ENCODE data around the gene PPP1R12C. TPM values are rescaled to one million over a fixed set of nuclear protein-coding genes. Genes with fewer than 3 reads are reported as not detected.
A peak's percentile ranks its signal among the peaks of the same experiment; 100 is the strongest.

Gene PPP1R12C
- 10 to 100 TPM; 35.6 to 48.1 (median 41.7) TPM for total RNA-seq
- long read RNA-seq, partial matches to known transcripts, result 0 of 1 reads
- long read RNA-seq, other reads (novel, unspliced or antisense), result 1 of 1 reads

- intact Hi-C loops (cut with DNase I), result no loop called here
- H3K36me3 ChIP-seq, result peaks cover 0 to 2% (median 0%) of the 10 kb centered on the region in 4 donors
- ATAC-seq (peak in 1 of 4 donors; percentile 3), DNase-seq (peak in 1 of 3 donors; percentile 52)
- H3K4me1 ChIP-seq, result peaks cover 0 to 18% (median 7%) of the 10 kb centered on the region in 4 donors
- no peaks in the 10 kb centered on the region for H3K27me3 ChIP-seq
- TF ChIP-seq POLR2A (IDR thresholded peaks at IDR 0.05), result peak; percentile 1
- TF ChIP-seq CTCF (IDR thresholded peaks at IDR 0.05), result no peak
- WGBS (ENCODE audit: insufficient coverage, low coverage, low lambda C conversion rate, missing lambda C conversion rate), result 0% methylated on average over 8 of the region's 97 CpGs
- peak within 1 kb of the TSS; percentile 81 to 83 (median 83) for H3K4me3 ChIP-seq
- H3K9me3 ChIP-seq, result no peaks in the 10 kb centered on the region
- H3K27ac ChIP-seq, result peak within 1 kb of the TSS; percentile 53 to 70 (median 66)
Observed at GRCh38 chr19:55116859-55117662, at the start of gene PPP1R12C. Gene PPP1R12C (minus strand): TSS chr19:55117637. CDS start chr19:55117543, 94 bp downstream.

DNA sequence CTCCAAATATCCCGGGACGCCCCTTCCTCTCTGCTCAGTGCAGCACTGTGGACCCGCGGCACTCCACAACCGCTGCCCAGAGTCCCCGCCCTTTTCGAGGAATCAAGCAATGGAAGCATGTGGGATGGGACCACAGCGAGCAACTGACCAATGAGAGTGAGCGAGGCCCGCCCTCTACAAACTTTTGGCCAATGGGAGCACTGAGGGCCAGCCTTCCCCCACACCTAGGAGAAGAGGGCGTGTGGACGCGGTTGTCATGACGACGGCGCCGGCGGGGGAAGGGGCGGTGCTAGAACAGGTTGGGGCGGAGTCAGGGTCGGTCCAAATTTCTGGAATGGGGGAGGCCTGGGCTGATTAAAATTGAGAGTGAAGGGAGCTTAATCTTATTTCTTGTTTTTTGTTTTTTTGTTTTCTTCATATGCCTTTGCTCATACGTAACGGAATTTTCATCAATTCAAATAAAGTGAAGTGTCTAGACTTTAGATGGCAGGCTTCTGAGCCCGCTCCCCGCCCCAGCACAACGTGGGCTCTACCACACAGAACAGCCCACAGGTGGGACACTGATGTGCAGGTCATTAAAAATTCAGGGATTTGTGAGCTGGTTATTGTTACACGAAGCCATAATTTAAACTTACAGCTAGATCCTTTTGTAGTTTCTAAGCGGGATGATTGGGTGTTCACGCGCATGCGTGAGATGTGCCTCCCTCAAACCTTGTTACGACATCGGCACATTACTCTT, 49.3 kb upstream of the PPP1R12C start, which contains the start of gene DNAAF3:
Gene DNAAF3 (minus strand): TSS at position 84 of the 739 bp plus-strand sequence. CDS start 200 bp downstream, outside the sequence.
- H3K4me1 ChIP-seq, result peaks cover 0 to 5% (median 0%) of the 10 kb centered on the region in 4 donors
- ATAC-seq, result peak; percentile 97 to 99 (median 98)
- H3K27ac ChIP-seq, result no peak within 1 kb of the TSS
- no peaks in the 10 kb centered on the region for H3K36me3 ChIP-seq
- TF ChIP-seq POLR2A (IDR thresholded peaks at IDR 0.05) (no peak), CTCF (IDR thresholded peaks at IDR 0.05) (no peak)
- under 1% methylated on average over 32 of the region's 33 CpGs for whole genome bisulfite sequencing (ENCODE audit: insufficient coverage, low coverage, low lambda C conversion rate, missing lambda C conversion rate)
- H3K27me3 ChIP-seq, result peaks cover 0 to 8% of the 10 kb centered on the region in 2 donors
- H3K4me3 ChIP-seq, result peak within 1 kb of the TSS; percentile 36 to 54 (median 47)
- peak; percentile 92 to 97 (median 96) for DNase-seq
- H3K9me3 ChIP-seq, result no peaks in the 10 kb centered on the region
- intact Hi-C loops (cut with DNase I), result no loop called here

GRCh38 chr19:55165952-55166529, 48.6 kb upstream of the PPP1R12C start:
- WGBS (ENCODE audit: insufficient coverage, low coverage, low lambda C conversion rate, missing lambda C conversion rate), result 10% methylated on average over 4 of the region's 34 CpGs
- H3K36me3 ChIP-seq, result no peaks in the 10 kb centered on the region
- peaks cover 0 to 5% (median 0%) of the 10 kb centered on the region in 4 donors for H3K4me1 ChIP-seq
- peak; percentile 47 to 78 (median 64) for ATAC-seq
- H3K4me3 ChIP-seq, result peak overlapping the region; percentile 36 to 54 (median 47)
- no peaks in the 10 kb centered on the region for H3K9me3 ChIP-seq
- peak in 2 of 3 donors; percentile 49 to 67 for DNase-seq
- H3K27ac ChIP-seq, result no peak overlapping the region
- intact Hi-C loops (cut with DNase I), result no loop called here
- peaks cover 0 to 15% of the 10 kb centered on the region in 2 donors for H3K27me3 ChIP-seq
- TF ChIP-seq CTCF (IDR thresholded peaks at IDR 0.05) (peak; percentile 24 to 41 (median 32)), POLR2A (IDR thresholded peaks at IDR 0.05) (no peak)

DNA sequence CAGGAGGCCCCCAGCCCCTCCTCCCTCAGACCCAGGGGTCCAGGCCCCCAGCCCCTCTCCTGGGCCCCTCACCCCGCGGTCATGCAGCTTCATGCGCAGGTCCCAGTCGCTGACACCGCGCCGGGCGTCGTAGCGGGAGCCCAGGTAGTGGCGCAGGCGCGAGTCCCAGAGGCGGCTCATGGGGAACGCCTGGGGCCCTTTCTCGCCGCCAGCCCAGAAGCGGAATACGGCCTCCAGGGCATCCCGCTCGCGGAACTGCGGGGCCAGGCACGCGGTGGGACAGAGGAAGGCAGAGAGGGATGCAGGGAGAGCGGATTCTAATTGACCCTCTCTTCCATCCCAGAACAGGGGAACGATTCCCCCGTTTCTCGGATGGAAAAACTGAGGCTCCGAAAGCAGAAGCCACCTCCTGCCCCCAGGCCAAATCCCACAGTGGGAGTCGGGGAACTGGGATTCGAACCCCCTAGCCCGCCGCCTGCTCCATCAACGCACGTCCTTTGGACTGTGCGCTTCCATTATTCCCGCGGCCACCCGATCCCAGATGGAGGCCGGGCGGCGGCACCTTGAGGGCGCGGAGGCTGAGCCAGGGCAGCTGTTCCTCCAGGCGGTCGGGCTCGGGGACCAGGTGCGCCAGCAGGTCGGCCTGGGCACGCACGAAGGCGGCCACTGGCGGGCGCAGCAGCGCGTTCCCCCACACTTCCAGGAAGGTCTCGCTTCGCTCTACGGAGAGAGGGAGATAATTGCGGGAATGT, 44.3 kb upstream of the PPP1R12C start:
- ATAC-seq (no peak), DNase-seq (no peak)
- Histone ChIP-seq H3K4me1 (peaks cover 0 to under 1% (median 0%) of the 10 kb centered on the region in 4 donors), H3K4me3 (no peak overlapping the region), H3K9me3 (no peaks in the 10 kb centered on the region), H3K27ac (no peak overlapping the region), H3K27me3 (peaks cover 0 to 23% of the 10 kb centered on the region in 2 donors), H3K36me3 (no peaks in the 10 kb centered on the region)
- WGBS (ENCODE audit: insufficient coverage, low coverage, low lambda C conversion rate, missing lambda C conversion rate), result 37% methylated on average over 11 of the region's 61 CpGs
- intact Hi-C loops (cut with DNase I), result no loop called here
- TF ChIP-seq CTCF (IDR thresholded peaks at IDR 0.05) (no peak), POLR2A (IDR thresholded peaks at IDR 0.05) (no peak)

Data from right lobe of liver (tissue), 6 donors.